GM21360 (cell line): ENCODE measurements around the gene TPSB2.
"Not testable (repeated sequence)": the region's sequence is repeated elsewhere in the genome, so short reads cannot be mapped to it uniquely, and the experiment has no call there.

Source experiments
- ATAC-seq: cut with Tn5 transposase; IDR thresholded peaks from one replicate; pipeline ENCODE4 v1.9.1; 2021; ENCODE audit warnings: mild to moderate bottlenecking, moderate library complexity; ENCODE audit not compliant: unreplicated experiment

TPSB2 gene

GRCh38 chr16:1206786-1207185 is 23.2 kb downstream of the TPSB2 start:
- no peak for ATAC-seq

- no peak for ATAC-seq
Observed at GRCh38 chr16:1206326-1206725, 23.7 kb downstream of the TPSB2 start.

GRCh38 chr16:1204933-1205332 is 25.1 kb downstream of the TPSB2 start:
- no peak for ATAC-seq

GRCh38 chr16:1202274-1202673 is 27.7 kb downstream of the TPSB2 start:
- no peak for ATAC-seq

- no peak for ATAC-seq
Observed at GRCh38 chr16:1201444-1201843, 28.5 kb downstream of the TPSB2 start.

- no peak for ATAC-seq
Observed at GRCh38 chr16:1200014-1200627, 29.9 kb downstream of the TPSB2 start.

- no peak for ATAC-seq
Observed at GRCh38 chr16:1199347-1200013, 30.5 kb downstream of the TPSB2 start.

GRCh38 chr16:1198671-1199346 is 31.2 kb downstream of the TPSB2 start:
- ATAC-seq: not testable (repeated sequence)

- ATAC-seq: no peak
Observed at GRCh38 chr16:1198194-1198593, 31.8 kb downstream of the TPSB2 start.

GRCh38 chr16:1197237-1197866 is 32.6 kb downstream of the TPSB2 start:
- no peak for ATAC-seq

GRCh38 chr16:1196494-1196893 is 33.5 kb downstream of the TPSB2 start:
- no peak for ATAC-seq

- no peak for ATAC-seq
Observed at GRCh38 chr16:1195393-1195666, 34.7 kb downstream of the TPSB2 start.

- no peak for ATAC-seq
Observed at GRCh38 chr16:1194665-1195392, 35.2 kb downstream of the TPSB2 start.

GRCh38 chr16:1193825-1194581 is 36.0 kb downstream of the TPSB2 start:
- no peak for ATAC-seq

- ATAC-seq: no peak
Observed at GRCh38 chr16:1193143-1193824, 36.7 kb downstream of the TPSB2 start.

GRCh38 chr16:1192384-1193073 is 37.5 kb downstream of the TPSB2 start:
- ATAC-seq: no peak

- ATAC-seq: not testable (repeated sequence)
Observed at GRCh38 chr16:1190789-1191188, 39.2 kb downstream of the TPSB2 start.

- no peak for ATAC-seq
Observed at GRCh38 chr16:1189455-1189854, 40.5 kb downstream of the TPSB2 start.

GRCh38 chr16:1188432-1189189 is 41.4 kb downstream of the TPSB2 start:
- no peak for ATAC-seq
